Astrocyte (in vitro differentiated cells and primary cell): ENCODE results near the gene DOCK3. TPM values are rescaled to one million over a fixed set of nuclear protein-coding genes. Genes with fewer than 3 reads are reported as not detected.
"Not testable (repeated sequence)": the region's sequence is repeated elsewhere in the genome, so short reads cannot be mapped to it uniquely, and the experiment has no call there.

Experiments
- DNase-seq: peaks from one replicate; pipeline ENCODE4 v3.0.0-alpha.2; 2010; ENCODE audit warnings: low read depth
- FAIRE-seq: peaks from 2 replicates; lab custom pipeline; 2011; peaks lifted over from hg19 to GRCh38; lab: Jason Lieb, UNC
- H2AFZ ChIP-seq: 2 replicates; pipeline ENCODE4 v1.6.0; 2012; ENCODE audit warnings: low read depth, low read length, inconsistent platforms
- H3K27ac ChIP-seq: 2 replicates; pipeline ENCODE4 v1.5.1; 2011; ENCODE audit warnings: low read depth, low read length, inconsistent platforms
- H3K27me3 ChIP-seq: 2 replicates; pipeline ENCODE4 v1.6.0; 2011; ENCODE audit warnings: low read length, inconsistent platforms; ENCODE audit not compliant: insufficient read depth
- H3K36me3 ChIP-seq: 2 replicates; pipeline ENCODE4 v1.5.1; 2011; ENCODE audit warnings: low read length, inconsistent platforms; ENCODE audit not compliant: insufficient read depth
- H3K4me1 ChIP-seq: 2 replicates; pipeline ENCODE4 v1.5.1; 2011; ENCODE audit warnings: low read length, inconsistent platforms; ENCODE audit not compliant: insufficient read depth
- H3K4me2 ChIP-seq: 2 replicates; pipeline ENCODE4 v1.6.0; 2012; ENCODE audit warnings: low read length, inconsistent platforms
- H3K4me3 ChIP-seq: 2 replicates; pipeline ENCODE4 v1.5.1; 2011; ENCODE audit warnings: low read depth, mild to moderate bottlenecking, low read length, inconsistent platforms; ENCODE audit not compliant: insufficient read depth
- H3K79me2 ChIP-seq: 2 replicates; pipeline ENCODE4 v1.6.0; 2012; ENCODE audit warnings: mild to moderate bottlenecking, low read length, inconsistent platforms; ENCODE audit not compliant: insufficient read depth
- H3K9ac ChIP-seq: 2 replicates; pipeline ENCODE4 v1.6.0; 2012; ENCODE audit warnings: mild to moderate bottlenecking, low read length, inconsistent platforms
- H3K9me3 ChIP-seq: 2 replicates; pipeline ENCODE4 v1.5.1; 2012; ENCODE audit warnings: low read depth, mild to moderate bottlenecking, low read length, inconsistent platforms; ENCODE audit not compliant: insufficient read depth
- H4K20me1 ChIP-seq: 2 replicates; pipeline ENCODE4 v1.6.0; 2012; ENCODE audit warnings: low read length, inconsistent platforms; ENCODE audit not compliant: insufficient read depth
- H3K27ac Mint-ChIP-seq: one replicate; pipeline ENCODE4 v1.8.0; 2021; ENCODE audit warnings: mild to moderate bottlenecking, mixed read lengths; ENCODE audit not compliant: unreplicated experiment
- H3K27me3 Mint-ChIP-seq: one replicate; pipeline ENCODE4 v1.8.0; 2021; ENCODE audit warnings: low read depth, mixed read lengths; ENCODE audit not compliant: unreplicated experiment
- H3K36me3 Mint-ChIP-seq: one replicate; pipeline ENCODE4 v1.8.0; 2021; ENCODE audit warnings: low read depth, mixed read lengths; ENCODE audit not compliant: unreplicated experiment
- H3K4me1 Mint-ChIP-seq: one replicate; pipeline ENCODE4 v1.8.0; 2021; ENCODE audit warnings: low read depth, mixed read lengths; ENCODE audit not compliant: unreplicated experiment
- H3K4me3 Mint-ChIP-seq: one replicate; pipeline ENCODE4 v1.8.0; 2021; ENCODE audit warnings: mild to moderate bottlenecking, moderate library complexity, mixed read lengths; ENCODE audit not compliant: unreplicated experiment
- H3K9me3 Mint-ChIP-seq: one replicate; pipeline ENCODE4 v1.8.0; 2021; ENCODE audit warnings: mild to moderate bottlenecking, mixed read lengths; ENCODE audit not compliant: unreplicated experiment
- EZH2 ChIP-seq: IDR thresholded peaks from 2 replicates; pipeline ENCODE4 v1.6.1; 2012; ENCODE audit warnings: mild to moderate bottlenecking, low read length, inconsistent platforms; ENCODE audit not compliant: insufficient read depth
- total RNA-seq: library from RNA; stranded (reverse); gene quantifications from 2 replicates; pipeline ENCODE4 v1.2.1, GENCODE V29; 2021
- TF ChIP-seq, protein P1 (sequence below): IDR thresholded peaks from 2 replicates; pipeline ENCODE4 v1.5.1; 2011; ENCODE audit warnings: low read depth, mild to moderate bottlenecking, inconsistent platforms, low read length, moderate library complexity; ENCODE audit not compliant: insufficient read depth

The DOCK3 gene
- total RNA-seq, 1 donor from 2014 or later = 3.3 TPM

GRCh38 chr3:50912746-50913145 is 238.0 kb downstream of the DOCK3 start:
- no peaks in the 10 kb centered on the region for H3K79me2 ChIP-seq
- no peak for FAIRE-seq
- H3K36me3 ChIP-seq = no peaks in the 10 kb centered on the region
- no peak overlapping the region for H3K27ac ChIP-seq
- no peak overlapping the region for H3K9ac ChIP-seq
- TF ChIP-seq, protein P1, sequence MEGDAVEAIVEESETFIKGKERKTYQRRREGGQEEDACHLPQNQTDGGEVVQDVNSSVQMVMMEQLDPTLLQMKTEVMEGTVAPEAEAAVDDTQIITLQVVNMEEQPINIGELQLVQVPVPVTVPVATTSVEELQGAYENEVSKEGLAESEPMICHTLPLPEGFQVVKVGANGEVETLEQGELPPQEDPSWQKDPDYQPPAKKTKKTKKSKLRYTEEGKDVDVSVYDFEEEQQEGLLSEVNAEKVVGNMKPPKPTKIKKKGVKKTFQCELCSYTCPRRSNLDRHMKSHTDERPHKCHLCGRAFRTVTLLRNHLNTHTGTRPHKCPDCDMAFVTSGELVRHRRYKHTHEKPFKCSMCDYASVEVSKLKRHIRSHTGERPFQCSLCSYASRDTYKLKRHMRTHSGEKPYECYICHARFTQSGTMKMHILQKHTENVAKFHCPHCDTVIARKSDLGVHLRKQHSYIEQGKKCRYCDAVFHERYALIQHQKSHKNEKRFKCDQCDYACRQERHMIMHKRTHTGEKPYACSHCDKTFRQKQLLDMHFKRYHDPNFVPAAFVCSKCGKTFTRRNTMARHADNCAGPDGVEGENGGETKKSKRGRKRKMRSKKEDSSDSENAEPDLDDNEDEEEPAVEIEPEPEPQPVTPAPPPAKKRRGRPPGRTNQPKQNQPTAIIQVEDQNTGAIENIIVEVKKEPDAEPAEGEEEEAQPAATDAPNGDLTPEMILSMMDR = no peak
- no peak overlapping the region for H3K4me3 Mint-ChIP-seq
- H3K4me3 ChIP-seq = no peak overlapping the region
- H3K27me3 ChIP-seq = no peaks in the 10 kb centered on the region
- DNase-seq = no peak
- H3K4me1 Mint-ChIP-seq = peaks cover 2% of the 10 kb centered on the region
- H3K27ac Mint-ChIP-seq = no peak overlapping the region
- H3K9me3 Mint-ChIP-seq = peaks cover 2% of the 10 kb centered on the region
- no peaks in the 10 kb centered on the region for H3K36me3 Mint-ChIP-seq
- H3K4me2 ChIP-seq = no peak overlapping the region
- no peak overlapping the region for H2AFZ ChIP-seq
- H3K27me3 Mint-ChIP-seq = no peaks in the 10 kb centered on the region
- H3K9me3 ChIP-seq = no peaks in the 10 kb centered on the region
- H4K20me1 ChIP-seq = no peaks in the 10 kb centered on the region
- no peaks in the 10 kb centered on the region for H3K4me1 ChIP-seq

DNA sequence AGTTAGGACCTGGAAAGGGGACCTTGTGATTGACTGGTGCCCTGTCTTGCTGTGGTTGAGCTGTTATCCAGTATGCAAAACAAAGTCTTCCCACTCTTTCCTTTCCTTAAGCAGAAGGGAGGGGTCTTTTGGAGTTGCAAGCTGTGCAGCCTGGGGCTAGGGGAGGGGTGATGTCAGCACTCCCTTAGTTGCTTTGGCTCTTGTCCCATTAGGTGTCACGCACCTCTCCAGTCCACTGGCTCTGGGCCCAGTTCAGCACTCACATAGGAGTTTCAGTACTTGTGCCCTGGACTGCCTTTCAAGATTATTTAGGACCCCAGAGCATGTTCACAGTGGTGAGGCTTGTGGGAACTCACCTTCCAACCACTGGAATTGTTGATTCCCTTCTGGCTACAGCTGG is 238.5 kb downstream of the DOCK3 start:
- no peaks in the 10 kb centered on the region for H4K20me1 ChIP-seq
- no peaks in the 10 kb centered on the region for H3K9me3 ChIP-seq
- Mint-ChIP-seq H3K36me3 (no peaks in the 10 kb centered on the region), H3K4me1 (peaks cover 2% of the 10 kb centered on the region), H3K4me3 (no peak overlapping the region), H3K27me3 (no peaks in the 10 kb centered on the region), H3K27ac (no peak overlapping the region), H3K9me3 (peaks cover 4% of the 10 kb centered on the region)
- no peak overlapping the region for H3K27ac ChIP-seq
- DNase-seq (no peak), FAIRE-seq (no peak)
- no peak overlapping the region for H3K9ac ChIP-seq
- TF ChIP-seq, protein P1 = no peak
- TF ChIP-seq EZH2 = no peak
- H3K4me1 ChIP-seq = no peaks in the 10 kb centered on the region
- H3K36me3 ChIP-seq = no peaks in the 10 kb centered on the region
- no peaks in the 10 kb centered on the region for H3K27me3 ChIP-seq
- no peak overlapping the region for H3K4me3 ChIP-seq
- no peak overlapping the region for H3K4me2 ChIP-seq
- H3K79me2 ChIP-seq = no peaks in the 10 kb centered on the region
- no peak overlapping the region for H2AFZ ChIP-seq

GRCh38 chr3:50922071-50922470 is 247.3 kb downstream of the DOCK3 start:
- H2AFZ ChIP-seq, H3K36me3 Mint-ChIP-seq, H3K27me3 ChIP-seq, H3K4me3 Mint-ChIP-seq, H3K36me3 ChIP-seq, DNase-seq, FAIRE-seq, H3K4me2 ChIP-seq, H3K27me3 Mint-ChIP-seq, H3K4me3 ChIP-seq, H3K9me3 ChIP-seq, H3K4me1 ChIP-seq, H3K79me2 ChIP-seq, H3K27ac ChIP-seq, H3K4me1 Mint-ChIP-seq, H3K27ac Mint-ChIP-seq, H3K9ac ChIP-seq, H4K20me1 ChIP-seq: not testable (repeated sequence)
- H3K9me3 Mint-ChIP-seq = peaks cover 21% of the 10 kb centered on the region
